Measurements from ENCODE around the gene TUBGCP6.

DNA sequence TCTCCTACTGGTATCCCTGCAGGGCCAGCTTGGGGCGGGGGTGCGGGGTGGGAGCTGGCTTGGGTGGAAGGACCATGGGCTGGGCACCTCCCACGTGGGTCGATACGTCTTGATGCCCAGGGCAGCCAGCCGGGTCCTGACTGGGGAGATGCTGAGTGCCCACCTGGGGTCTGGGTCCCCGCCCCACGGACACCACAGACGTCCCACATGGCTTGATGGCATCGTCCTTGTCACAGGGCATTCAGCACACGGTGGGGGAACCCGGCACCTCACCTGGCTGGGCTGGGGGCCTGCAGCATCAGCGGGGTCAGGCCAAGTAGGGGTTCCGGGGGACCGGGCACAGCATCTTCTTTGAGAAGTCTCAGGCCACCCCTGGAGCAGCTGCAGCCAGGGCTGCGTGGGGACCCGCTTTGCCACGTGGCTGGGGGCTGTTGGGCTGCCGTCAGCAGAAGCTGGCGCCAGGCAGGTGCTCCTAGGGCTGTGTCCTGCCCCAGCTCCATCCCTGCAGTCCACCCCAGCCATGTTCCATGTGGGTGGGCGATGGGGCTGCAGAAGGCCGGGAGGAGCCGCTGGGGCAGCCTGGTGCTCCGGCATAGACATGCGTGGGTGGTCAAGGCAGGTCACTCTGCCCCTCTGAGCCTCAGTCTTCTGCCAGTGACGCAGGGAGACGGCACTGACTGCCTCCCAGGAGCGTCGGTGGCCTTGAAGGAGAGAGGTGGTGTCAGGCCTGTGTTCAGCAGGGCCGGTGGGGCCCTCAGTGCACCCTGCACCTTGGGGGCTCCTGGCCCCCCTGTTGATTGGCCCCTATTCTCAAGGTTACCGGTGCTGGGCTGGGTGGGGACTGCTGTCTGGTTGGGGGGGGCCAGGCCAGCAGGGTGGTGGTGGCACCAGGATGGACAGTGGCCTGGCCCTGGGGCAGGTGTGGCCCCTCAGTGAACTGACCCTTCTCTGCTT, 35.6 kb downstream of the TUBGCP6 start:
- TF ChIP-seq POLR2A (IDR thresholded peaks at IDR 0.05; ENCODE audit: low read length) (peak; percentile 15), GATA1 (IDR thresholded peaks at IDR 0.05; ENCODE audit: low read depth, low read length) (no peak)
